ENCODE results near the gene CLDN9.

CLDN9 gene

DNA sequence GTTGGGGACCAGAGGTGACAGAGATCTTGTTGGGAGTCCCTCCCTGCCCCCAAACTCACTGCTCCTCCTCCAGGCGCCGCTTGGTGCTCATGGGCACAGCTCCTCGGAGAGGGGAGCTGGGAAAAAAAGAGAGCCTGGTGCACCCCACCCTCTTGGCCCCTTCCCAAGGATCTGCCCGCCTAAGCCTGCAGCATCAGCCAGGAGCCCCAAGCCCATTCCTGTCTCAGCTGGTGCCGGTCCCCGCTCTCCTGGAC, 10.6 kb downstream of the CLDN9 start:
- peak overlapping the region; percentile 87 for H3K4me3 ChIP-seq (ENCODE audit: low read depth, low read length)
- DNase-seq (ENCODE audit: low read depth) = peak; percentile 64
- no peak for TF ChIP-seq CTCF (conservative IDR thresholded peaks at IDR 0.05; ENCODE audit: low read depth, low read length)

DNA sequence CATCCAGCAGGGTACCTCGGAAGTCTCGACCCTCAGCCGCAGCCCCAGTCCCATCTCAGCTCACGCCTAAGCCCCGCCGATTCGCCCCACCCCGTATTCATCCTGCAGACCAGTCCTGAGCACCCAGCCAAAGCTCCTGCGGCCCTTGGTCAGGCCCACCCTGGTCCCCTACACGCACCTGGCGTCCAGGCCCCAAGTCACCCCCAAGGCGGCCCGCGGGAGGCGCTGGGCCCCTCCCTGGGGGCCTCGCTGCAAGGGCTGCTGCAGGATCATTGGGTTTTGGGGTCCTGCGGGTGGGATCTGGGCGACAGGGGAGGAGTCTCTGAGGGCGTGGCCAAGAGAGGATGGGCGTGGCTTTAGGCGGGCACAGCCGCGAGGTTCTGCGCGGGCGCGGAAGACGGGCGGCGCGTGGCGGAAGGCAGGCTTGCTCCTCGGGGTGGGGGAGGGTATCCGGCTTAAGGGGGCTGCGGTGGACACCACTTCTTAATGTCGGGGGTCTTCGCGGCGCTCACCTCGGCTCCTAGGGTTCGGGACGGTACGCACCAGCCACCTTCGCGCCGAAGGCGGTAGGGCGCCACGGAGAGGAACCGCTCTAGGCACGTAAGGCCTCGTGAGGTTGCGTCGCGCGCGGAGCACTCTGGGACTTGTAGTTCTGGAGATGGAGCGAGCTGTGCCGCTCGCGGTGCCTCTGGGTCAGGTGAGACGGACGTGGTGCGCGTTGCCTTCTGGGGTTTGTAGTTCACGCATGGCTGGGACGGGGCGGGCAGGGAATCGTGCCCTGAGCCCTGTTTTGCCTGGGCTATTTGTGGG, 11.2 kb downstream of the CLDN9 start, which contains the start of the genes HCFC1R1 and THOC6:
TSS of gene HCFC1R1 (minus strand) at position 274 of the 810 bp plus-strand sequence. CDS start at position 273, 1 bp downstream.
TSS of gene THOC6 (plus strand) at position 367 of the 810 bp plus-strand sequence. CDS start at position 659, 292 bp downstream.
- no peak for TF ChIP-seq CTCF (conservative IDR thresholded peaks at IDR 0.05; ENCODE audit: low read depth, low read length)
- H3K4me3 ChIP-seq (ENCODE audit: low read depth, low read length) = peak within 1 kb of the TSS; percentile 87
- DNase-seq (ENCODE audit: low read depth) = peak; percentile 99

GRCh38 chr16:3025032-3026002, 12.6 kb downstream of the CLDN9 start:
- H3K4me3 ChIP-seq (ENCODE audit: low read depth, low read length) = no peak overlapping the region
- DNase-seq (ENCODE audit: low read depth) = no peak
- TF ChIP-seq CTCF (conservative IDR thresholded peaks at IDR 0.05; ENCODE audit: low read depth, low read length) = no peak

GRCh38 chr16:3026003-3026378, 13.3 kb downstream of the CLDN9 start:
- no peak for TF ChIP-seq CTCF (conservative IDR thresholded peaks at IDR 0.05; ENCODE audit: low read depth, low read length)
- DNase-seq (ENCODE audit: low read depth) = no peak
- H3K4me3 ChIP-seq (ENCODE audit: low read depth, low read length) = no peak overlapping the region

GRCh38 chr16:3026609-3027488, 14.1 kb downstream of the CLDN9 start:
- no peak for DNase-seq (ENCODE audit: low read depth)
- no peak overlapping the region for H3K4me3 ChIP-seq (ENCODE audit: low read depth, low read length)
- no peak for TF ChIP-seq CTCF (conservative IDR thresholded peaks at IDR 0.05; ENCODE audit: low read depth, low read length)

GRCh38 chr16:3027489-3027795, 14.7 kb downstream of the CLDN9 start:
- H3K4me3 ChIP-seq (ENCODE audit: low read depth, low read length) = no peak overlapping the region
- TF ChIP-seq CTCF (conservative IDR thresholded peaks at IDR 0.05; ENCODE audit: low read depth, low read length) = no peak

More at GRCh38 chr16:3027489-3027795, 14.7 kb downstream of the CLDN9 start:
- no peak for DNase-seq (ENCODE audit: low read depth)

Measured in choroid plexus epithelial cell (primary cell).